Endodermal cell (in vitro differentiated cells): Measurements from ENCODE around the gene DCBLD1. TPM values are rescaled to one million over a fixed set of nuclear protein-coding genes. Genes with fewer than 3 reads are reported as not detected.

ENCODE experiments used
- DNase-seq: peaks from one replicate; pipeline ENCODE4 v3.0.0-alpha.2; 2017
- H3K27ac ChIP-seq: 2 replicates; pipeline ENCODE4 v1.5.1; 2013; ENCODE audit warnings: mild to moderate bottlenecking, low read depth, low read length, moderate library complexity
- H3K27me3 ChIP-seq: 2 replicates; pipeline ENCODE4 v1.6.1; 2013; ENCODE audit warnings: mild to moderate bottlenecking, low read length, moderate library complexity; ENCODE audit not compliant: insufficient read depth, control insufficient read depth, poor library complexity, severe bottlenecking
- H3K36me3 ChIP-seq: 2 replicates; pipeline ENCODE4 v1.7.0; 2013; ENCODE audit warnings: mild to moderate bottlenecking, low read length, moderate library complexity; ENCODE audit not compliant: control insufficient read depth, insufficient read depth
- H3K4me1 ChIP-seq: one replicate; pipeline ENCODE4 v1.7.0; 2013; ENCODE audit warnings: low read length; ENCODE audit not compliant: control insufficient read depth, insufficient read depth
- H3K4me3 ChIP-seq: 2 replicates; pipeline ENCODE4 v1.5.1; 2013; ENCODE audit warnings: mild to moderate bottlenecking, low read length, moderate library complexity
- H3K9ac ChIP-seq: 2 replicates; pipeline ENCODE4 v1.6.1; 2013; ENCODE audit warnings: mild to moderate bottlenecking, low read length, moderate library complexity; ENCODE audit not compliant: poor library complexity, severe bottlenecking; ENCODE audit errors: extremely low read depth
- H3K9me3 ChIP-seq: 2 replicates; pipeline ENCODE4 v1.6.1; 2013; ENCODE audit warnings: mild to moderate bottlenecking, low read length, moderate library complexity; ENCODE audit not compliant: control insufficient read depth
- H3K27ac Mint-ChIP-seq: 2 replicates; pipeline ENCODE4 v1.8.0; 2020; ENCODE audit warnings: mixed read lengths
- H3K27me3 Mint-ChIP-seq: 2 replicates; pipeline ENCODE4 v1.8.0; 2021; ENCODE audit warnings: mild to moderate bottlenecking, mixed read lengths; ENCODE audit not compliant: insufficient read depth
- H3K36me3 Mint-ChIP-seq: 2 replicates; pipeline ENCODE4 v1.8.0; 2020; ENCODE audit warnings: low read depth, mixed read lengths
- H3K4me1 Mint-ChIP-seq: 2 replicates; pipeline ENCODE4 v1.8.0; 2020; ENCODE audit warnings: mixed read lengths
- H3K4me3 Mint-ChIP-seq: 2 replicates; pipeline ENCODE4 v1.8.0; 2020; ENCODE audit warnings: mild to moderate bottlenecking, moderate library complexity, mixed read lengths
- H3K9me3 Mint-ChIP-seq: 2 replicates; pipeline ENCODE4 v1.8.0; 2020; ENCODE audit warnings: mild to moderate bottlenecking, mixed read lengths
- CTCF ChIP-seq: fragments of 200-600 bp; sonication (generic); conservative IDR thresholded peaks from 2 replicates; pipeline ENCODE4 v1.5.0; 2021; ENCODE audit warnings: antibody characterized with exemption, mild to moderate bottlenecking
- WGBS, 2 experiments: methylation state at CpG; one replicate each; pipeline versions ENCODE4 v1.1.5 to v1.1.7; 2013; ENCODE audit warnings: missing lambda C conversion rate in 2 of 2, mixed read lengths in 1 of 2; ENCODE audit not compliant: insufficient coverage in 1 of 2, insufficient read length in 1 of 2; 5-methylcytosine and 5-hydroxymethylcytosine counted together
- total RNA-seq, 2 donors: library from RNA; stranded (reverse); fragmentation: NEBNext Ultra II Directional in 1 of 2; extraction: Animal tissue kit (Norgen Biotek cat#: 25700) in 1 of 2; gene quantifications; 2 replicates in 1 of 2; 3 replicates in 1 of 2; pipeline ENCODE4 v1.2.1, GENCODE V29; 2021

DCBLD1 gene
- total RNA-seq, 2 donors from 2014 or later: 16.2 to 27.9 TPM

- no peak for TF ChIP-seq CTCF
- 100% methylated on average over 1 of the region's 2 CpGs; no CpG with 5 or more reads in 1 of the 2 experiments for WGBS, 2 experiments
- Mint-ChIP-seq H3K9me3 (peaks cover 28% of the 10 kb centered on the region), H3K36me3 (peaks cover 48% of the 10 kb centered on the region), H3K4me3 (no peak overlapping the region), H3K27ac (no peak overlapping the region), H3K4me1 (peaks cover 11% of the 10 kb centered on the region), H3K27me3 (no peaks in the 10 kb centered on the region)
- Histone ChIP-seq H3K4me1 (no peaks in the 10 kb centered on the region), H3K27me3 (no peaks in the 10 kb centered on the region), H3K36me3 (peaks cover 36% of the 10 kb centered on the region), H3K9me3 (peaks cover 30% of the 10 kb centered on the region), H3K27ac (no peak overlapping the region), H3K9ac (no peak overlapping the region), H3K4me3 (peak overlapping the region; percentile 13)
- no peak for DNase-seq
These were observed 115.3 kb downstream of the DCBLD1 start for GRCh38 chr6:117597755-117598154.

Other genes starting within 250 kb of the DCBLD1 start
- under 1 TPM in 1 of 2 donors, not detected in 1; 0.15 TPM for gene VGLL2, start 217.1 kb upstream of the DCBLD1 start, total RNA-seq
- gene ROS1, start 56.7 kb upstream of the DCBLD1 start, total RNA-seq: not detected
- 10 to 100 TPM; 28.4 to 30.3 TPM for gene GOPC, start 119.8 kb downstream of the DCBLD1 start, total RNA-seq
- gene NUS1, start 192.8 kb downstream of the DCBLD1 start, total RNA-seq: 10 to 100 TPM; 45.7 to 65.1 TPM